HG03558 (cell line): Measurements from ENCODE around the gene DCAF17.
"Not testable (repeated sequence)": the region's sequence is repeated elsewhere in the genome, so short reads cannot be mapped to it uniquely, and the experiment has no call there.

ENCODE experiments used
- ATAC-seq: cut with Tn5 transposase; IDR thresholded peaks from one replicate; pipeline ENCODE4 v1.9.1; 2021; ENCODE audit warnings: moderate number of reproducible peaks; ENCODE audit not compliant: unreplicated experiment; ENCODE audit errors: extremely low read depth

The DCAF17 gene

GRCh38 chr2:171441470-171441869, 7.4 kb downstream of the DCAF17 start:
- ATAC-seq = no peak

GRCh38 chr2:171447675-171448074, 13.6 kb downstream of the DCAF17 start:
- ATAC-seq = no peak

GRCh38 chr2:171451074-171451473, 17.0 kb downstream of the DCAF17 start:
- ATAC-seq = no peak

- ATAC-seq = no peak
Observed at GRCh38 chr2:171452773-171453172, 18.7 kb downstream of the DCAF17 start.

GRCh38 chr2:171459498-171459897, 25.5 kb downstream of the DCAF17 start:
- ATAC-seq = no peak

- ATAC-seq = no peak
Observed at GRCh38 chr2:171460537-171460936, 26.5 kb downstream of the DCAF17 start.

GRCh38 chr2:171469176-171469575, 35.1 kb downstream of the DCAF17 start:
- ATAC-seq = no peak

GRCh38 chr2:171470129-171470528, 36.1 kb downstream of the DCAF17 start:
- no peak for ATAC-seq

- ATAC-seq = no peak
Observed at GRCh38 chr2:171475979-171476378, 42.0 kb downstream of the DCAF17 start.

- ATAC-seq = no peak
Observed at GRCh38 chr2:171478345-171478744, 44.3 kb downstream of the DCAF17 start.

- no peak for ATAC-seq
Observed at GRCh38 chr2:171479154-171479814, 45.3 kb downstream of the DCAF17 start.

GRCh38 chr2:171480908-171481307, 46.9 kb downstream of the DCAF17 start:
- ATAC-seq = no peak

GRCh38 chr2:171482308-171482707, 48.3 kb downstream of the DCAF17 start:
- ATAC-seq = no peak

- no peak for ATAC-seq
Observed at GRCh38 chr2:171482877-171483276, 48.9 kb downstream of the DCAF17 start.

GRCh38 chr2:171483793-171484192, 49.8 kb downstream of the DCAF17 start:
- no peak for ATAC-seq

GRCh38 chr2:171485116-171485515, 51.1 kb downstream of the DCAF17 start:
- no peak for ATAC-seq

- no peak for ATAC-seq
Observed at GRCh38 chr2:171487201-171487600, 53.2 kb downstream of the DCAF17 start.

GRCh38 chr2:171487803-171488259, 53.8 kb downstream of the DCAF17 start:
- no peak for ATAC-seq

GRCh38 chr2:171490577-171490976, 56.6 kb downstream of the DCAF17 start:
- no peak for ATAC-seq

GRCh38 chr2:171491292-171491691, 57.3 kb downstream of the DCAF17 start:
- no peak for ATAC-seq

GRCh38 chr2:171492664-171493063, 58.6 kb downstream of the DCAF17 start:
- no peak for ATAC-seq

- not testable (repeated sequence) for ATAC-seq
Observed at GRCh38 chr2:171497664-171498063, 63.6 kb downstream of the DCAF17 start.
